Caco-2 (cell line): ENCODE data around the gene PPP1R12A. TPM values are rescaled to one million over a fixed set of nuclear protein-coding genes. Genes with fewer than 3 reads are reported as not detected.

Experiments
- BruUV-seq: library from RNA; stranded (reverse); fragments of 400-500 nt; replicated peaks from 2 replicates; lab custom pipeline; 2021; lab: Mats Ljungman, UMichigan
- CTCF ChIA-PET: fragments of 300-600 bp; sonication (Branson Sonifier 250); formaldehyde crosslinking; loops from one replicate; lab custom pipeline; 2022; ENCODE audit warnings: antibody characterized with exemption; lab: Charles Lee
- POLR2A ChIA-PET: fragments of 300-600 bp; sonication (Branson Sonifier 250); formaldehyde crosslinking; loops from one replicate; lab custom pipeline; 2022; ENCODE audit warnings: antibody characterized with exemption; lab: Charles Lee
- DNase-seq, 2 experiments: peaks; one replicate each; pipeline versions ENCODE4 v3.0.0 to v3.0.0-alpha.2; 2020 to 2022
- H3K27me3 ChIP-seq: replicated peaks from 2 replicates; pipeline ENCODE4 v1.6.0; 2011; ENCODE audit warnings: low read length; ENCODE audit not compliant: control insufficient read depth, insufficient read depth
- H3K36me3 ChIP-seq: 2 replicates; pipeline ENCODE4 v1.5.1; 2011; ENCODE audit warnings: low read length; ENCODE audit not compliant: control insufficient read depth, insufficient read depth
- H3K4me1 ChIP-seq: fragments of 250-450 bp; sonication (Bioruptor Pico); 2 replicates; pipeline ENCODE4 v1.5.1; 2020; ENCODE audit warnings: mild to moderate bottlenecking
- H3K4me3 ChIP-seq: 2 replicates; pipeline ENCODE4 v1.5.1; 2011; ENCODE audit warnings: low read depth, mild to moderate bottlenecking, control low read depth, low read length
- H3K9me3 ChIP-seq: fragments of 250-450 bp; sonication (Bioruptor Pico); 2 replicates; pipeline ENCODE4 v1.5.1; 2020; ENCODE audit warnings: mild to moderate bottlenecking, moderate library complexity
- H3K27ac Mint-ChIP-seq: one replicate; pipeline ENCODE4 v1.8.0; 2022; ENCODE audit warnings: mixed read lengths; ENCODE audit not compliant: unreplicated experiment
- H3K27me3 Mint-ChIP-seq: one replicate; pipeline ENCODE4 v1.8.0; 2022; ENCODE audit warnings: mixed read lengths; ENCODE audit not compliant: insufficient read depth, unreplicated experiment
- H3K36me3 Mint-ChIP-seq: one replicate; pipeline ENCODE4 v1.8.0; 2022; ENCODE audit warnings: mild to moderate bottlenecking, mixed read lengths; ENCODE audit not compliant: insufficient read depth, unreplicated experiment
- H3K4me1 Mint-ChIP-seq: one replicate; pipeline ENCODE4 v1.8.0; 2022; ENCODE audit warnings: low read depth, mixed read lengths; ENCODE audit not compliant: unreplicated experiment
- H3K4me3 Mint-ChIP-seq: one replicate; pipeline ENCODE4 v1.8.0; 2022; ENCODE audit warnings: mild to moderate bottlenecking, moderate library complexity, mixed read lengths; ENCODE audit not compliant: unreplicated experiment
- H3K9me3 Mint-ChIP-seq: one replicate; pipeline ENCODE4 v1.8.0; 2022; ENCODE audit warnings: mixed read lengths; ENCODE audit not compliant: unreplicated experiment
- intact Hi-C: fragments of 100-400 bp; cut with micrococcal nuclease; formaldehyde crosslinking; loops from one replicate; pipeline ENCODE4 v1.10.0; 2022; ENCODE audit not compliant: unreplicated experiment
- total RNA-seq: library from RNA; stranded (reverse); gene quantifications from 2 replicates; pipeline ENCODE4 v1.2.3, GENCODE V29; 2022
- TF ChIP-seq, protein P1 (sequence below), 2 experiments: fragments of 200-600 bp in 1 of 2; IDR thresholded peaks; 1 replicate in 1 of 2; 2 replicates in 1 of 2; pipeline versions ENCODE4 v1.5.1 to v1.8.0; 2011 to 2022; ENCODE audit warnings: antibody characterized with exemption in 1 of 2, control low read depth in 1 of 2, inconsistent platforms in 1 of 2, low read depth in 1 of 2, low read length in 1 of 2, mild to moderate bottlenecking in 1 of 2, moderate library complexity in 1 of 2; ENCODE audit not compliant: insufficient read depth in 1 of 2, severe bottlenecking in 1 of 2, unreplicated experiment in 1 of 2

The PPP1R12A gene
- total RNA-seq, 1 experiment from 2014 or later, result 62.5 TPM

- ChIA-PET POLR2A (no interaction called here), CTCF (no interaction called here)
- no peaks in the 10 kb centered on the region for H3K9me3 ChIP-seq
- no TSS peak for BruUV-seq
- no peak overlapping the region for H3K4me3 ChIP-seq
- Mint-ChIP-seq H3K4me3 (no peak overlapping the region), H3K36me3 (no peaks in the 10 kb centered on the region), H3K27me3 (no peaks in the 10 kb centered on the region), H3K9me3 (no peaks in the 10 kb centered on the region), H3K27ac (no peak overlapping the region), H3K4me1 (peaks cover 8% of the 10 kb centered on the region)
- no peaks in the 10 kb centered on the region for H3K27me3 ChIP-seq
- intact Hi-C loops, result no loop called here
- H3K4me1 ChIP-seq, result no peaks in the 10 kb centered on the region
- no peaks in the 10 kb centered on the region for H3K36me3 ChIP-seq
- TF ChIP-seq, protein P1, sequence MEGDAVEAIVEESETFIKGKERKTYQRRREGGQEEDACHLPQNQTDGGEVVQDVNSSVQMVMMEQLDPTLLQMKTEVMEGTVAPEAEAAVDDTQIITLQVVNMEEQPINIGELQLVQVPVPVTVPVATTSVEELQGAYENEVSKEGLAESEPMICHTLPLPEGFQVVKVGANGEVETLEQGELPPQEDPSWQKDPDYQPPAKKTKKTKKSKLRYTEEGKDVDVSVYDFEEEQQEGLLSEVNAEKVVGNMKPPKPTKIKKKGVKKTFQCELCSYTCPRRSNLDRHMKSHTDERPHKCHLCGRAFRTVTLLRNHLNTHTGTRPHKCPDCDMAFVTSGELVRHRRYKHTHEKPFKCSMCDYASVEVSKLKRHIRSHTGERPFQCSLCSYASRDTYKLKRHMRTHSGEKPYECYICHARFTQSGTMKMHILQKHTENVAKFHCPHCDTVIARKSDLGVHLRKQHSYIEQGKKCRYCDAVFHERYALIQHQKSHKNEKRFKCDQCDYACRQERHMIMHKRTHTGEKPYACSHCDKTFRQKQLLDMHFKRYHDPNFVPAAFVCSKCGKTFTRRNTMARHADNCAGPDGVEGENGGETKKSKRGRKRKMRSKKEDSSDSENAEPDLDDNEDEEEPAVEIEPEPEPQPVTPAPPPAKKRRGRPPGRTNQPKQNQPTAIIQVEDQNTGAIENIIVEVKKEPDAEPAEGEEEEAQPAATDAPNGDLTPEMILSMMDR (IDR thresholded peaks at IDR 0.05; ENCODE audit: insufficient read depth in 1 of 2, low read depth in 1 of 2, low read length in 1 of 2, severe bottlenecking in 1 of 2, unreplicated experiment in 1 of 2), result no peak
- no peak for DNase-seq
These were observed 43.3 kb downstream of the PPP1R12A start for GRCh38 chr12:79891506-79892162.

- Histone ChIP-seq H3K4me3 (no peak overlapping the region), H3K36me3 (no peaks in the 10 kb centered on the region), H3K4me1 (no peaks in the 10 kb centered on the region), H3K27me3 (no peaks in the 10 kb centered on the region), H3K9me3 (no peaks in the 10 kb centered on the region)
- Mint-ChIP-seq H3K4me1 (peaks cover 8% of the 10 kb centered on the region), H3K9me3 (no peaks in the 10 kb centered on the region), H3K27ac (no peak overlapping the region), H3K27me3 (no peaks in the 10 kb centered on the region), H3K36me3 (no peaks in the 10 kb centered on the region), H3K4me3 (no peak overlapping the region)
- TF ChIP-seq, protein P1 (IDR thresholded peaks at IDR 0.05; ENCODE audit: insufficient read depth in 1 of 2, low read depth in 1 of 2, low read length in 1 of 2, severe bottlenecking in 1 of 2, unreplicated experiment in 1 of 2), result no peak
- POLR2A ChIA-PET, result no interaction called here
- DNase-seq, result no peak
- CTCF ChIA-PET, result no interaction called here
- intact Hi-C loops, result loop anchor here (1.0 to 10.0 kb wide), 4 partner anchors 47 to 483 kb away; partner anchors contain the start of gene PPP1R12A
- no TSS peak for BruUV-seq
These were observed 47.0 kb downstream of the PPP1R12A start for GRCh38 chr12:79887890-79888289.

DNA sequence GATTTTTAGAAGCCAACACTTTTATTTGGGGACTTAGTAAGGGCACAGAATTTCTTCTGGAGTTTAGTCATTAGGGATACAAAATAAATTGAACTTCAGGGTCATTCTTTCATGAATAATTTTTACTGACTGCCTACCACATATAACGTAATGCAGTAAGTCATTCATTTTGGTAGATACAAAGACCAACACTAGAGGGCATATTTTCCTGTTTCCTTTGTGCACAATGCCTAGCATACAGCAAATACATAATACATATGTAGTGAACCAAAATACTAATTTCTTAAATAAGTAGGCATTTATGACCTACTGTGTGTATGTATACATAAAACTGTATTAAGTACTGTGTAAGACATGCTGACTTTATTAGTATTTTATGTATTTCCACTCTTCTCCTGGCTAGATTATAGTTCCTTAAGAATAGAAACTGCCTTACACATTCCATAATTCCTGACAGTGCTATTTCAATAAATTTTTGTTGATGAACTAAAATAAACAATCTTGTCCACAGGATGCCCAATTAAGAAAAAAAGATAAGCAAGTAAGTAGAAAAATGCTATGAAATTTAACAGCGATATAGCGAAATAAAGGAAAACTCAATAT, 47.9 kb downstream of the PPP1R12A start:
- Mint-ChIP-seq H3K9me3 (no peaks in the 10 kb centered on the region), H3K27ac (no peak overlapping the region), H3K4me1 (peaks cover 8% of the 10 kb centered on the region), H3K4me3 (no peak overlapping the region), H3K27me3 (no peaks in the 10 kb centered on the region), H3K36me3 (no peaks in the 10 kb centered on the region)
- no peaks in the 10 kb centered on the region for H3K27me3 ChIP-seq
- ChIA-PET CTCF (no interaction called here), POLR2A (interaction anchor here (0.6 kb wide), 1 partner anchor 62 kb away, joined by 12 read pairs; no protein-coding TSS in a partner anchor)
- no peaks in the 10 kb centered on the region for H3K9me3 ChIP-seq
- no peaks in the 10 kb centered on the region for H3K4me1 ChIP-seq
- no peak overlapping the region for H3K4me3 ChIP-seq
- TF ChIP-seq, protein P1 (IDR thresholded peaks at IDR 0.05; ENCODE audit: insufficient read depth in 1 of 2, low read depth in 1 of 2, low read length in 1 of 2, severe bottlenecking in 1 of 2, unreplicated experiment in 1 of 2), result peak; percentile 46 to 63
- no TSS peak for BruUV-seq
- intact Hi-C loops, result loop anchor here (1.0 to 10.0 kb wide), 4 partner anchors 48 to 482 kb away; partner anchors contain the start of gene PPP1R12A
- peak in 1 of 2 experiments; percentile 44 for DNase-seq
- H3K36me3 ChIP-seq, result no peaks in the 10 kb centered on the region
